ENCODE results near the gene PRXL2B.

PRXL2B gene

GRCh38 chr1:2637442-2638145 lies 51.0 kb downstream of the PRXL2B start:
- Histone ChIP-seq H3K27me3 (replicated peaks; ENCODE audit: control insufficient read depth, insufficient read depth, low read length, poor library complexity, severe bottlenecking) (peaks cover 6% of the 10 kb centered on the region), H3K36me3 (ENCODE audit: control insufficient read depth, insufficient read depth, low read length) (no peaks in the 10 kb centered on the region), H3K4me3 (ENCODE audit: insufficient read depth, low read depth, low read length, poor library complexity, severe bottlenecking) (no peak overlapping the region), H3K9me3 (ENCODE audit: control insufficient read depth, low read length) (no peaks in the 10 kb centered on the region), H3K27ac (ENCODE audit: insufficient read depth, low read length, poor library complexity, severe bottlenecking) (no peak overlapping the region), H3K4me1 (ENCODE audit: control insufficient read depth, insufficient read depth, low read length, poor library complexity, severe bottlenecking) (peaks cover 15% of the 10 kb centered on the region)
- no peak for DNase-seq

- Histone ChIP-seq H3K4me1 (ENCODE audit: control insufficient read depth, insufficient read depth, low read length, poor library complexity, severe bottlenecking) (peaks cover 22% of the 10 kb centered on the region), H3K27me3 (replicated peaks; ENCODE audit: control insufficient read depth, insufficient read depth, low read length, poor library complexity, severe bottlenecking) (peaks cover under 1% of the 10 kb centered on the region), H3K36me3 (ENCODE audit: control insufficient read depth, insufficient read depth, low read length) (no peaks in the 10 kb centered on the region), H3K27ac (ENCODE audit: insufficient read depth, low read length, poor library complexity, severe bottlenecking) (no peak overlapping the region), H3K9me3 (ENCODE audit: control insufficient read depth, low read length) (no peaks in the 10 kb centered on the region), H3K4me3 (ENCODE audit: insufficient read depth, low read depth, low read length, poor library complexity, severe bottlenecking) (no peak overlapping the region)
- no peak for DNase-seq
These were observed 52.0 kb downstream of the PRXL2B start for GRCh38 chr1:2638466-2639115.

- Histone ChIP-seq H3K27me3 (replicated peaks; ENCODE audit: control insufficient read depth, insufficient read depth, low read length, poor library complexity, severe bottlenecking) (no peaks in the 10 kb centered on the region), H3K9me3 (ENCODE audit: control insufficient read depth, low read length) (no peaks in the 10 kb centered on the region), H3K4me3 (ENCODE audit: insufficient read depth, low read depth, low read length, poor library complexity, severe bottlenecking) (no peak overlapping the region), H3K4me1 (ENCODE audit: control insufficient read depth, insufficient read depth, low read length, poor library complexity, severe bottlenecking) (peaks cover 24% of the 10 kb centered on the region), H3K36me3 (ENCODE audit: control insufficient read depth, insufficient read depth, low read length) (no peaks in the 10 kb centered on the region), H3K27ac (ENCODE audit: insufficient read depth, low read length, poor library complexity, severe bottlenecking) (peak overlapping the region; percentile 22)
- no peak for DNase-seq
These were observed 52.6 kb downstream of the PRXL2B start for GRCh38 chr1:2639203-2639602.

- Histone ChIP-seq H3K27ac (ENCODE audit: insufficient read depth, low read length, poor library complexity, severe bottlenecking) (peak overlapping the region; percentile 22), H3K9me3 (ENCODE audit: control insufficient read depth, low read length) (no peaks in the 10 kb centered on the region), H3K4me1 (ENCODE audit: control insufficient read depth, insufficient read depth, low read length, poor library complexity, severe bottlenecking) (peaks cover 24% of the 10 kb centered on the region), H3K4me3 (ENCODE audit: insufficient read depth, low read depth, low read length, poor library complexity, severe bottlenecking) (no peak overlapping the region), H3K36me3 (ENCODE audit: control insufficient read depth, insufficient read depth, low read length) (no peaks in the 10 kb centered on the region), H3K27me3 (replicated peaks; ENCODE audit: control insufficient read depth, insufficient read depth, low read length, poor library complexity, severe bottlenecking) (no peaks in the 10 kb centered on the region)
- no peak for DNase-seq
These were observed 53.3 kb downstream of the PRXL2B start for GRCh38 chr1:2639607-2640521.

GRCh38 chr1:2640626-2641025 lies 54.0 kb downstream of the PRXL2B start:
- Histone ChIP-seq H3K4me1 (ENCODE audit: control insufficient read depth, insufficient read depth, low read length, poor library complexity, severe bottlenecking) (peaks cover 24% of the 10 kb centered on the region), H3K27me3 (replicated peaks; ENCODE audit: control insufficient read depth, insufficient read depth, low read length, poor library complexity, severe bottlenecking) (no peaks in the 10 kb centered on the region)

More at GRCh38 chr1:2640626-2641025, 54.0 kb downstream of the PRXL2B start:
- no peak for DNase-seq
- no peak overlapping the region for H3K4me3 ChIP-seq (ENCODE audit: insufficient read depth, low read depth, low read length, poor library complexity, severe bottlenecking)
- no peaks in the 10 kb centered on the region for H3K36me3 ChIP-seq (ENCODE audit: control insufficient read depth, insufficient read depth, low read length)
- no peaks in the 10 kb centered on the region for H3K9me3 ChIP-seq (ENCODE audit: control insufficient read depth, low read length)
- no peak overlapping the region for H3K27ac ChIP-seq (ENCODE audit: insufficient read depth, low read length, poor library complexity, severe bottlenecking)
